Measurements from ENCODE around the gene MAN2B1.
A peak's percentile ranks its signal among the peaks of the same experiment; 100 is the strongest.
"Not testable (repeated sequence)": the region's sequence is repeated elsewhere in the genome, so short reads cannot be mapped to it uniquely, and the experiment has no call there.

Gene MAN2B1

GRCh38 chr19:12696366-12697335 is 30.1 kb upstream of the MAN2B1 start, which contains the start of gene FBXW9:
Gene FBXW9 (minus strand): TSS chr19:12696631. CDS start chr19:12696581, 50 bp downstream.
- no peaks in the 10 kb centered on the region for H3K9me3 Mint-ChIP-seq
- ATAC-seq (peak; percentile 96), DNase-seq (peak; percentile 94 to 96)
- H3K27ac Mint-ChIP-seq: peak within 1 kb of the TSS; percentile 74 to 93
- H3K27me3 Mint-ChIP-seq: no peaks in the 10 kb centered on the region
- peak within 1 kb of the TSS; percentile 81 to 88 for H3K4me3 Mint-ChIP-seq
- H3K4me1 Mint-ChIP-seq: peaks cover 15% of the 10 kb centered on the region

GRCh38 chr19:12695997-12696365 is 29.4 kb upstream of the MAN2B1 start:
- ATAC-seq: peak; percentile 42
- H3K4me1 Mint-ChIP-seq: peaks cover 15% of the 10 kb centered on the region
- peak overlapping the region; percentile 81 to 88 for H3K4me3 Mint-ChIP-seq
- no peaks in the 10 kb centered on the region for H3K9me3 Mint-ChIP-seq
- no peaks in the 10 kb centered on the region for H3K27me3 Mint-ChIP-seq
- DNase-seq: no peak
- peak overlapping the region in 1 of 2 donors; percentile 74 for H3K27ac Mint-ChIP-seq

GRCh38 chr19:12695514-12695913 is 29.0 kb upstream of the MAN2B1 start:
- Mint-ChIP-seq H3K27me3 (no peaks in the 10 kb centered on the region), H3K27ac (no peak overlapping the region), H3K4me3 (peak overlapping the region; percentile 81 to 88), H3K9me3 (no peaks in the 10 kb centered on the region), H3K4me1 (peaks cover 15% of the 10 kb centered on the region)
- DNase-seq (no peak), ATAC-seq (no peak)

- H3K9me3 Mint-ChIP-seq: no peaks in the 10 kb centered on the region
- ATAC-seq: peak; percentile 32
- H3K27me3 Mint-ChIP-seq: no peaks in the 10 kb centered on the region
- peak overlapping the region in 1 of 2 donors; percentile 18 for H3K4me3 Mint-ChIP-seq
- no peak for DNase-seq
- H3K27ac Mint-ChIP-seq: no peak overlapping the region
- H3K4me1 Mint-ChIP-seq: peaks cover 15% of the 10 kb centered on the region
Observed at GRCh38 chr19:12695096-12695495, 28.6 kb upstream of the MAN2B1 start.

GRCh38 chr19:12694641-12695040 is 28.1 kb upstream of the MAN2B1 start:
- no peak overlapping the region for H3K27ac Mint-ChIP-seq
- peaks cover 15% of the 10 kb centered on the region for H3K4me1 Mint-ChIP-seq
- no peak for ATAC-seq
- no peaks in the 10 kb centered on the region for H3K27me3 Mint-ChIP-seq
- no peaks in the 10 kb centered on the region for H3K9me3 Mint-ChIP-seq
- DNase-seq: no peak
- H3K4me3 Mint-ChIP-seq: no peak overlapping the region

- ATAC-seq (no peak), DNase-seq (no peak)
- H3K4me3 Mint-ChIP-seq: no peak overlapping the region
- peaks cover 11% of the 10 kb centered on the region for H3K4me1 Mint-ChIP-seq
- no peaks in the 10 kb centered on the region for H3K9me3 Mint-ChIP-seq
- H3K27ac Mint-ChIP-seq: no peak overlapping the region
- H3K27me3 Mint-ChIP-seq: no peaks in the 10 kb centered on the region
Observed at GRCh38 chr19:12692960-12693359, 26.4 kb upstream of the MAN2B1 start.

- Mint-ChIP-seq H3K4me3 (no peak overlapping the region), H3K27me3 (no peaks in the 10 kb centered on the region), H3K4me1 (peaks cover 3% of the 10 kb centered on the region), H3K9me3 (no peaks in the 10 kb centered on the region), H3K27ac (peak overlapping the region in 1 of 2 donors; percentile 90)
- peak; percentile 40 for ATAC-seq
- no peak for DNase-seq
Observed at GRCh38 chr19:12689581-12690216, 23.2 kb upstream of the MAN2B1 start.

- H3K9me3 Mint-ChIP-seq: no peaks in the 10 kb centered on the region
- H3K4me3 Mint-ChIP-seq: no peak overlapping the region
- ATAC-seq (no peak), DNase-seq (no peak)
- H3K27ac Mint-ChIP-seq: peak overlapping the region in 1 of 2 donors; percentile 90
- no peaks in the 10 kb centered on the region for H3K27me3 Mint-ChIP-seq
- H3K4me1 Mint-ChIP-seq: no peaks in the 10 kb centered on the region
Observed at GRCh38 chr19:12689012-12689411, 22.5 kb upstream of the MAN2B1 start.

- Mint-ChIP-seq H3K4me3 (no peak within 1 kb of the TSS), H3K27ac (no peak within 1 kb of the TSS), H3K4me1 (no peaks in the 10 kb centered on the region), H3K27me3 (no peaks in the 10 kb centered on the region), H3K9me3 (no peaks in the 10 kb centered on the region)
- no peak for DNase-seq
- no peak for ATAC-seq
Observed at GRCh38 chr19:12687496-12688196, 21.1 kb upstream of the MAN2B1 start, which contains the start of gene GNG14. Gene GNG14 (plus strand): TSS chr19:12687998. CDS start chr19:12688049, 51 bp downstream.

GRCh38 chr19:12685831-12686230 is 19.3 kb upstream of the MAN2B1 start:
- no peak overlapping the region for H3K27ac Mint-ChIP-seq
- H3K4me1 Mint-ChIP-seq: peaks cover 7% of the 10 kb centered on the region
- no peaks in the 10 kb centered on the region for H3K27me3 Mint-ChIP-seq
- no peaks in the 10 kb centered on the region for H3K9me3 Mint-ChIP-seq
- no peak for DNase-seq
- ATAC-seq: no peak
- H3K4me3 Mint-ChIP-seq: no peak overlapping the region

GRCh38 chr19:12681074-12681987 is 14.8 kb upstream of the MAN2B1 start, which contains the start of gene DHPS:
Gene DHPS (minus strand): TSS chr19:12681880. CDS start chr19:12681766, 114 bp downstream.
- no peaks in the 10 kb centered on the region for H3K9me3 Mint-ChIP-seq

GRCh38 chr19:12680034-12680433 is 13.5 kb upstream of the MAN2B1 start:
- no peaks in the 10 kb centered on the region for H3K27me3 Mint-ChIP-seq
- H3K4me1 Mint-ChIP-seq: peaks cover 41% of the 10 kb centered on the region
- no peak for ATAC-seq
- H3K9me3 Mint-ChIP-seq: no peaks in the 10 kb centered on the region
- peak overlapping the region; percentile 99 for H3K4me3 Mint-ChIP-seq
- no peak overlapping the region for H3K27ac Mint-ChIP-seq
- no peak for DNase-seq

More at GRCh38 chr19:12681074-12681987, 14.8 kb upstream of the MAN2B1 start, which contains the start of gene DHPS:
- ATAC-seq: peak; percentile 91
- Mint-ChIP-seq H3K27me3 (no peaks in the 10 kb centered on the region), H3K4me3 (peak within 1 kb of the TSS; percentile 99), H3K4me1 (peaks cover 33% of the 10 kb centered on the region), H3K27ac (peak within 1 kb of the TSS; percentile 97 to 99)
- DNase-seq: peak; percentile 89 to 95

GRCh38 chr19:12678039-12678438 is 11.5 kb upstream of the MAN2B1 start:
- H3K9me3 Mint-ChIP-seq, DNase-seq, H3K4me3 Mint-ChIP-seq, H3K27ac Mint-ChIP-seq, ATAC-seq, H3K27me3 Mint-ChIP-seq: not testable (repeated sequence)
- peaks cover 48% of the 10 kb centered on the region for H3K4me1 Mint-ChIP-seq

GRCh38 chr19:12676928-12677327 is 10.4 kb upstream of the MAN2B1 start:
- DNase-seq (no peak), ATAC-seq (no peak)
- Mint-ChIP-seq H3K27ac (no peak overlapping the region), H3K4me1 (peaks cover 54% of the 10 kb centered on the region), H3K4me3 (no peak overlapping the region), H3K27me3 (no peaks in the 10 kb centered on the region), H3K9me3 (no peaks in the 10 kb centered on the region)

Data from stimulated activated naive CD8-positive, alpha-beta T cell treated with anti-CD3 and anti-CD28 coated beads, Interleukin-15, amount 100 ng/mL, for 72 hours (primary cell).